NCI-H1105 treated with DMSO at 0.1 percent for 48 hours (cell line): ENCODE measurements around the gene TMEM89.

Experiments
- DNase-seq: peaks from one replicate; lab custom pipeline; 2025; lab: John Stamatoyannopoulos, UW

TMEM89 gene

GRCh38 chr3:48587686-48588085, 33.9 kb downstream of the TMEM89 start:
- DNase-seq = no peak

GRCh38 chr3:48585411-48585810, 36.2 kb downstream of the TMEM89 start:
- DNase-seq = no peak

GRCh38 chr3:48584836-48585235, 36.7 kb downstream of the TMEM89 start:
- DNase-seq = no peak

- DNase-seq = no peak
Observed at GRCh38 chr3:48581621-48582481, 39.7 kb downstream of the TMEM89 start.

GRCh38 chr3:48576647-48577046, 44.9 kb downstream of the TMEM89 start:
- DNase-seq = no peak

- DNase-seq = no peak
Observed at GRCh38 chr3:48575366-48575765, 46.2 kb downstream of the TMEM89 start.

GRCh38 chr3:48573973-48574585, 47.5 kb downstream of the TMEM89 start:
- no peak for DNase-seq

GRCh38 chr3:48572517-48572916, 49.1 kb downstream of the TMEM89 start:
- no peak for DNase-seq

GRCh38 chr3:48571938-48572337, 49.6 kb downstream of the TMEM89 start:
- DNase-seq = no peak
